Lower leg skin (tissue), 4 donors: ENCODE measurements around the gene LIN52. TPM values are rescaled to one million over a fixed set of nuclear protein-coding genes. Genes with fewer than 3 reads are reported as not detected.
A peak's percentile ranks its signal among the peaks of the same experiment; 100 is the strongest.

Experiments used
- DNase-seq, 2 donors: peaks; one replicate each; pipeline ENCODE4 v3.0.0-alpha.2; 2019; ENCODE audit warnings: low spot score in 2 of 2
- H3K4me3 ChIP-seq: fragments of 200-600 bp; sonication (generic); 2 replicates; pipeline ENCODE4 v1.5.1; 2017; ENCODE audit warnings: mild to moderate bottlenecking, low read depth; ENCODE audit not compliant: poor library complexity, severe bottlenecking
- POLR2A ChIP-seq, 2 donors: fragments of 450-650 bp; IDR thresholded peaks; one replicate each; pipeline ENCODE4 v1.6.1; 2016 to 2017; ENCODE audit warnings: antibody characterized with exemption in 2 of 2, mild to moderate bottlenecking in 1 of 2, moderate library complexity in 1 of 2
- WGBS, 2 donors: methylation state at CpG; one replicate each; pipeline ENCODE4 v1.1.5; 2018; 5-methylcytosine and 5-hydroxymethylcytosine counted together
- intact Hi-C: fragments of 100-400 bp; cut with DNase I; formaldehyde crosslinking; loops from one replicate; pipeline ENCODE4 v1.15.0; 2023; ENCODE audit warnings: low total_unique reads
- total RNA-seq, 4 donors: library from RNA; depleted of rRNA; stranded (reverse); fragments of >200 nt; gene quantifications; one replicate each; pipeline ENCODE4 v1.1.0, GENCODE V29; 2016
- TF ChIP-seq, protein P1 (sequence below), 3 donors: fragments of 450-650 bp; IDR thresholded peaks; one replicate each; pipeline ENCODE4 v1.5.1; 2016; ENCODE audit warnings: antibody characterized with exemption in 3 of 3, mild to moderate bottlenecking in 3 of 3, moderate library complexity in 2 of 3

LIN52 gene, protein sequence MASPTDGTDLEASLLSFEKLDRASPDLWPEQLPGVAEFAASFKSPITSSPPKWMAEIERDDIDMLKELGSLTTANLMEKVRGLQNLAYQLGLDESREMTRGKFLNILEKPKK
- 1 to 10 TPM; 5.6 to 7.9 (median 5.8) TPM for total RNA-seq

DNA sequence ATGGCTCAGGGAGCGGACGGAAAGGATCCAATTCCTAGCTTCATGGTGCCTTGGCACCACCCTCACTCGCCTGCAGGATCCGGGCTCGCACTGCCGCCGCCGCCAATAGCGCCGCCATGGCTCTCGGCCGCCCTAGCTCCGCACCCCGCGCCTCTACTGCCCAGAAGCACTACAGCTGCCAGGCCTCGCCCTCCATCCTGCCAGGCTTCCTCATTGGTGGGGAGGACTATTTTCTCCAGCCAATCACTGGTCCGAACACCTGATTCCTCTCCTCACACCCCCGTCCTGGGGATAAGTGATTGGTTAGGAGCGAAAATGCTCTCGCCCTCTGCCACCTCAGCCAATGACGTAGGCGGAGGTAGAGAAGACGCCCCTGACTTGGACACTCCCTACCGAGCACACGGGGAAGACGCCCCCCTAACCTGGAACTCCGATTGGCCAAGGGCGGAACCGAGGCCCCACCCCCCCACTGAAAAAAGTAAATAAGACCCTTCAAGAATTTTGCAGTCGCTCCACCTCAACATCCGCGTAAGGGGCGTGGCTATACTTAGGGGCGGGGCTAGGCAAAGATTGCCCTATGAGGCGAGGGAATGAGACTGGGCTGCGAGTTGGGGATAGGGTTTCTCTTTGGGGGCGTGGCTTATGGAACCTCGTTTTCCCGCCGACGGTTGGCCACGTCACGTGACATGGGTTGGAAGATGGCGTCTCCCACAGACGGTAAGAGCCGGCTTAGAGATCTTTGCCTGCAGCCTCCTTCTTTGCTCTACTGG lies at the start of gene LIN52, which contains the start of gene ALDH6A1:
Gene LIN52, plus strand, starts transcription at position 680 of the 770 bp plus-strand sequence. Its CDS starts 19 bp downstream, at position 699.
Gene ALDH6A1, minus strand, starts transcription at position 177 of the 770 bp plus-strand sequence. Its CDS starts 59 bp downstream, at position 118.
- DNase-seq, result peak; percentile 100
- H3K4me3 ChIP-seq, result peak within 1 kb of the TSS; percentile 78
- TF ChIP-seq, protein P1, sequence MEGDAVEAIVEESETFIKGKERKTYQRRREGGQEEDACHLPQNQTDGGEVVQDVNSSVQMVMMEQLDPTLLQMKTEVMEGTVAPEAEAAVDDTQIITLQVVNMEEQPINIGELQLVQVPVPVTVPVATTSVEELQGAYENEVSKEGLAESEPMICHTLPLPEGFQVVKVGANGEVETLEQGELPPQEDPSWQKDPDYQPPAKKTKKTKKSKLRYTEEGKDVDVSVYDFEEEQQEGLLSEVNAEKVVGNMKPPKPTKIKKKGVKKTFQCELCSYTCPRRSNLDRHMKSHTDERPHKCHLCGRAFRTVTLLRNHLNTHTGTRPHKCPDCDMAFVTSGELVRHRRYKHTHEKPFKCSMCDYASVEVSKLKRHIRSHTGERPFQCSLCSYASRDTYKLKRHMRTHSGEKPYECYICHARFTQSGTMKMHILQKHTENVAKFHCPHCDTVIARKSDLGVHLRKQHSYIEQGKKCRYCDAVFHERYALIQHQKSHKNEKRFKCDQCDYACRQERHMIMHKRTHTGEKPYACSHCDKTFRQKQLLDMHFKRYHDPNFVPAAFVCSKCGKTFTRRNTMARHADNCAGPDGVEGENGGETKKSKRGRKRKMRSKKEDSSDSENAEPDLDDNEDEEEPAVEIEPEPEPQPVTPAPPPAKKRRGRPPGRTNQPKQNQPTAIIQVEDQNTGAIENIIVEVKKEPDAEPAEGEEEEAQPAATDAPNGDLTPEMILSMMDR (IDR thresholded peaks at IDR 0.05), result no peak
- peak in 1 of 2 donors; percentile 49 for TF ChIP-seq POLR2A (IDR thresholded peaks at IDR 0.05)
- intact Hi-C loops, result no loop called here
- 0 to 1% methylated on average over 44 to 45 of the region's 46 CpGs for WGBS, 2 donors

DNA sequence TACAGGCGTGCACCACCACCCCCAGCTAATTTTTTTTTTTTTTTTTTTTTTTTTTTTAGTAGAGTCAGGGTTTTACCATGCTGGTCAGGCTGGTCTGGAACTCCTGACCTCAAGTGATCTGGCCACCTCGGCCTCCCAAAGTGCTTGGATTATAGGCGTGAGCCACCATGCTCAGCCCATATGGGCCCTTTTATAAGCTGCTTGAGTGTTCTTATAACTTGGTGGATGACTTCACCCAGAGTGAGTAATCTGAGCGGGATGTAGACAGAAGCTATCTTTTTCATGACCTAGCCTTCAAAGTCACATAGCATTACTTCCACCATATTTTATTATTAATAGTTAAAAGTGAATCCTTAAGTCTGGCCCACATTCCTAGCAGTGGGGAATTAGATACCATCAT lies 49.2 kb upstream of the LIN52 start:
- H3K4me3 ChIP-seq, result no peak overlapping the region
- intact Hi-C loops, result no loop called here
- DNase-seq, result no peak
- TF ChIP-seq POLR2A (IDR thresholded peaks at IDR 0.05), result no peak
- TF ChIP-seq, protein P1 (IDR thresholded peaks at IDR 0.05), result no peak
- 90 to 95% methylated on average over 4 of the region's 4 CpGs for WGBS, 2 donors

DNA sequence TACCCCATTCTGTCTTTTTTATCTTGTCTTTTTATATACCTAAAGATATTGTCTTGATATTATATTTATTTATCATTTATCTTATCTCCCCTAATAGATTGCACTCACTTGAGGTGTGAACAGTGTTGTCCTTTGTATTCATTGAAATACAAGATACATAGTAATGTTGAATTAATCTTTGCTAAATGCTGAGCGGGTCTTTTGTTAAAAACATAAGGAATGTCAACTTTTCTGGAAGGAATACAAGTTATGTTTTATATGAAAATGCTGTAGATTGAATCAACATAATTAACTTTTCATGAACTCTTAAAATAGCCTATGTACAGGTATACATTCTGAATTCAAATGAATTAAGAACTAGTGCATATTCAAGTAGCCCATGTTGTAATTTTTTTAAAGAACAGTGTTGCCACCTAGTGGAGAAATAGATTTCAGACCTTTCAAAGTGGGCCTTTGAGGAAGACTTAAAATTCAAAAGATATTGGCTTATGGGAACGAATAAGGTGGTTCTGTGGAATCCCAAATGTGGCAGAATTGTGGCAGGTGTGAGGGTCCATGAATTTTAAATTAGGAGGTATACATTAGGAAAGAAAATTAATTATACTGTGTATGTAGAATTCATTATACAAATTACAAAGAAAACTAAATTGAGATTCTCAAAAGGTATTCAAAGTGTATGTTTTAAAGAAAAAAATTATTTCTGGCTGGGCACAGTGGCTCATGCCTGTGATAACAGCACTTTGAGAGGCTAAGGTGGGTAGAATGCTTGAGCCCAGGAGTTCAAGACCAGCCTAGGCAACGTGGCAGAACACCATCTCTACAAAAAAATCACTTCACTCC lies 46.5 kb upstream of the LIN52 start:
- H3K4me3 ChIP-seq, result no peak overlapping the region
- no peak for TF ChIP-seq POLR2A (IDR thresholded peaks at IDR 0.05)
- TF ChIP-seq, protein P1 (IDR thresholded peaks at IDR 0.05), result no peak
- intact Hi-C loops, result no loop called here
- DNase-seq, result no peak
- WGBS, 2 donors, result 64 to 66% methylated on average over 3 of the region's 3 CpGs

DNA sequence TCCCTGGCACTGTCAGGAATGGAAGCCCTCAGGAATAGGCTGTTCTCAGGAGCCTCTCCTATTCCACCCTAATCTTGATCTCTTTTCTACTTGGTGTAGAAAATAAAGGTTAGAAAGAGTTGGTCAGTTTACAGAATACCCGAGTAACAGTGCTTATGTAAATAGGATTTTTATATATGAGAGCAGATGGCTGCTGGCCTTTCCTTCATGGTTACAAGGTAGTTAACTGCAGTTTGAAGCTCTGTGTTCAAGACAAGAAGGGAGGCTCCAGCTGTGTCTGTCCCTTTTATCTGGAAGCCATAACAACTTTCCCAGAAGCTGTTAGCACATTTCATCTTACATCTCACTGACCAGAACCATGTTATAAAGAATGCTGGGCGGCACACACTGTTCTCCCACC lies 42.5 kb upstream of the LIN52 start:
- H3K4me3 ChIP-seq, result no peak overlapping the region
- intact Hi-C loops, result no loop called here
- no peak for TF ChIP-seq POLR2A (IDR thresholded peaks at IDR 0.05)
- no peak for DNase-seq
- 60 to 84% methylated on average over 2 of the region's 2 CpGs for WGBS, 2 donors

DNA sequence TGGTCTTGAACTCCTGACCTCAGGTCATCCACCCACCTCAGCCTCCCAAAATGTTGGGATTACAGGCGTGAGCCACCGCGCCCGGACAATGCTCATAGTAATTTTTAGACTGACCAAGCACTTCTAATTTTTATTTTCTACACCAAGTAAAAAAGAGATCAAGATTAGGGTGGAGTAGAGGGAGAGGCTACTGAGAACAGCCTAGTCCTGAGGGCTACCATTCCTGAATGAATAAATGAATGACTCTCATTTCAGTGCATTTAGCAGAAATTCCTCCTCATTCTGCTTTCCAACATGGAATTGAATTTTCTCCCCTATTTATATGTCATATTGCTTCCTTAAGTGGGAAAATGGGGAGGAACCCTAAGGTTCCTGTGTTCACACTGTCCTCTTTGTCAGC lies 39.2 kb upstream of the LIN52 start:
- no peak for TF ChIP-seq POLR2A (IDR thresholded peaks at IDR 0.05)
- TF ChIP-seq, protein P1 (IDR thresholded peaks at IDR 0.05), result no peak
- 96 to 99% methylated on average over 4 of the region's 4 CpGs for WGBS, 2 donors

DNA sequence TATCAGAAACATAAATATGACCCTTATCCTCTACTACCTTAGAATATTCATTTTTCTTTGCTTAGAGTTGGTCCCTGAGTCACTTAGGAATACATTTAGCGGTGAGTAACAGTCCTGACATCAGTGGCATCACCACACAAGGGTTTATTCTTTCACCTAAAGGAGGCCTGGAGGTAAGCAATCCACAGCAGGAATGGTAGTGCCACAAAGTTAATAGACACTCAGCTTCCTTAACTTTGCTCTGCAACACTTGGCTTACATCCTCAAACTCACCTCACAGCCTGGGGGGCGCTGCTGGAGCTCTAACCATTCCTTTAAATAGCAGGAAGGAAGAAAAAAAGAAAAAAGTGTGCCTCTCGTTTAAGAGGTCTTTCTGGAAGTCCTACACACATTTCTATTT lies 36.5 kb upstream of the LIN52 start:
- intact Hi-C loops, result no loop called here
- H3K4me3 ChIP-seq, result no peak overlapping the region
- WGBS, 2 donors, result 74 to 80% methylated on average over 3 of the region's 3 CpGs
- TF ChIP-seq, protein P1 (IDR thresholded peaks at IDR 0.05), result no peak
- no peak for TF ChIP-seq POLR2A (IDR thresholded peaks at IDR 0.05)
- no peak for DNase-seq

More for the DNA sequence above, 39.2 kb upstream of the LIN52 start:
- intact Hi-C loops, result no loop called here
- no peak overlapping the region for H3K4me3 ChIP-seq
- no peak for DNase-seq
